ENCODE data around the gene SH3D19. TPM values are rescaled to one million over a fixed set of nuclear protein-coding genes. Genes with fewer than 3 reads are reported as not detected.

Gene SH3D19
- total RNA-seq, 1 donor from 2014 or later = 32.0 TPM

GRCh38 chr4:151095142-151095541 is 230.3 kb downstream of the SH3D19 start:
- DNase-seq (ENCODE audit: low spot score) = no peak
- Mint-ChIP-seq H3K4me3 (ENCODE audit: unreplicated experiment) (no peak overlapping the region), H3K4me1 (ENCODE audit: low read depth) (peaks cover 8% of the 10 kb centered on the region), H3K9me3 (ENCODE audit: low read depth) (no peaks in the 10 kb centered on the region), H3K27ac (ENCODE audit: unreplicated experiment) (no peak overlapping the region), H3K27me3 (ENCODE audit: low read depth) (no peaks in the 10 kb centered on the region), H3K36me3 (ENCODE audit: low read depth) (peaks cover 3% of the 10 kb centered on the region)
- no peak for TF ChIP-seq CTCF (IDR thresholded peaks at IDR 0.05)

GRCh38 chr4:151094290-151094751 is 231.1 kb downstream of the SH3D19 start:
- Mint-ChIP-seq H3K4me3 (ENCODE audit: unreplicated experiment) (no peak overlapping the region), H3K9me3 (ENCODE audit: low read depth) (no peaks in the 10 kb centered on the region), H3K36me3 (ENCODE audit: low read depth) (no peaks in the 10 kb centered on the region), H3K27ac (ENCODE audit: unreplicated experiment) (no peak overlapping the region), H3K4me1 (ENCODE audit: low read depth) (peaks cover 5% of the 10 kb centered on the region), H3K27me3 (ENCODE audit: low read depth) (no peaks in the 10 kb centered on the region)
- TF ChIP-seq CTCF (IDR thresholded peaks at IDR 0.05) = no peak
- DNase-seq (ENCODE audit: low spot score) = no peak

DNA sequence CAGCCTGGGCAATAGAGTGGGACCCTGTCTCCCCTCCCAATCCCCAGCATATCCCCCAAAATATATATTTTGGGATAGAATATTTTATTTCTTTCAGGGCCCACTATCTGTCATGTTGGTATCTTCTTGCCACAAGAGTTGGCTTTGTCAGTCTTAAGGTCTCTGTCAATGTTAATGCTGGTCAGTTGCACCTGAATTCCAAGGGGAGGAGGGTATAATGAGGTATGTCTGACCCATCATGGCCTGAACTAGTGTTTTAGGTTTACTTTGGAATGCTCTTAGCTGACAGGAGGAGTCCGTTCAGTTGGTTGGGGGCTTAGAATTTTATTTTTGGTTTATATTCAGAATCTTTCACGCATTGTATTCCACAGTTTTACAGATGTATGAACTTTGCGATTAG is 232.2 kb downstream of the SH3D19 start:
- DNase-seq (ENCODE audit: low spot score) = no peak
- no peak overlapping the region for H3K4me3 Mint-ChIP-seq (ENCODE audit: unreplicated experiment)
- no peak for TF ChIP-seq CTCF (IDR thresholded peaks at IDR 0.05)
- no peaks in the 10 kb centered on the region for H3K9me3 Mint-ChIP-seq (ENCODE audit: low read depth)
- H3K27ac Mint-ChIP-seq (ENCODE audit: unreplicated experiment) = no peak overlapping the region
- no peaks in the 10 kb centered on the region for H3K27me3 Mint-ChIP-seq (ENCODE audit: low read depth)
- H3K36me3 Mint-ChIP-seq (ENCODE audit: low read depth) = no peaks in the 10 kb centered on the region
- H3K4me1 Mint-ChIP-seq (ENCODE audit: low read depth) = no peaks in the 10 kb centered on the region

DNA sequence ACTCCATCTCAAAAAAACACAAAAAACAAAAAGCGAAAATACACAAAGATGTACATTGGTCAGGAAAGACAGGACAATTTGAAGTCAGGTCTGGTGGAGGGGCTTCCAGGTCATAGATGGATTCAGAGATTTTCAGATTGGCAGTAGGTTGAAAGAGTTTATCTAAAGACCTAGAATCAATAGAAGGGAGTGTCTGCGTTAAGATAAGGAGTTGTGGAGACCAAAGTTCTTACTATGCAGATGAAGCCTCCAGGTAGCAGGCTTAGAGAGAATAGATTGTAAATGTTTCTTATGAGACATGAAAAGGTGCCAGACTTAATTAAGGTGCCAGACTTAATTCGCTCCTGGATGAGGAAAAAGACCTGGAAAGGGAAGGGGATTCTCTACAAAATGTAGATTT is 232.9 kb downstream of the SH3D19 start:
- no peaks in the 10 kb centered on the region for H3K4me1 Mint-ChIP-seq (ENCODE audit: low read depth)
- H3K27ac Mint-ChIP-seq (ENCODE audit: unreplicated experiment) = no peak overlapping the region
- no peaks in the 10 kb centered on the region for H3K9me3 Mint-ChIP-seq (ENCODE audit: low read depth)
- TF ChIP-seq CTCF (IDR thresholded peaks at IDR 0.05) = no peak
- no peak overlapping the region for H3K4me3 Mint-ChIP-seq (ENCODE audit: unreplicated experiment)
- no peaks in the 10 kb centered on the region for H3K36me3 Mint-ChIP-seq (ENCODE audit: low read depth)
- H3K27me3 Mint-ChIP-seq (ENCODE audit: low read depth) = no peaks in the 10 kb centered on the region
- no peak for DNase-seq (ENCODE audit: low spot score)

DNA sequence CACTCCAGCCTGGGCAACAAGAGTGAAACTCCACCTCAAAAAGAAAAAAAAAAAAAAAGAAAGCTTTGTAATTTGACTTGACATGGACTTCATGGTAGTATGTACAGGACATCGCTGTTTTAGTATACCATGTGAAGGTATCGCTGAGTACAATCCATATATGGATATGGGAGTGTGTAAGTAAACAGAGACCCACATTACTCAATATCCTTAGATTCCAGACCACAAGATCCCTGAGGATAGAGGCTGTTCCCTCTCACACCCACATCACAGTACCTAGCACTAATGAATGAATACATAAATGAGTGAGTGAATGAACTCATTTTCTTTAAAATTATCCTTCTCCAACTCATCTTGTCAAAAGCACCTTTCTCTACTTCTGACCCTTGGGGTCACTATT is 234.4 kb downstream of the SH3D19 start:
- H3K9me3 Mint-ChIP-seq (ENCODE audit: low read depth) = no peaks in the 10 kb centered on the region
- H3K36me3 Mint-ChIP-seq (ENCODE audit: low read depth) = no peaks in the 10 kb centered on the region
- H3K4me3 Mint-ChIP-seq (ENCODE audit: unreplicated experiment) = no peak overlapping the region
- no peak overlapping the region for H3K27ac Mint-ChIP-seq (ENCODE audit: unreplicated experiment)
- DNase-seq (ENCODE audit: low spot score) = no peak
- no peaks in the 10 kb centered on the region for H3K4me1 Mint-ChIP-seq (ENCODE audit: low read depth)
- H3K27me3 Mint-ChIP-seq (ENCODE audit: low read depth) = no peaks in the 10 kb centered on the region
- TF ChIP-seq CTCF (IDR thresholded peaks at IDR 0.05) = no peak
